Erythroblast (primary cell): ENCODE data around the gene INTS7.

Source experiments
- GATA1 ChIP-seq: IDR thresholded peaks from 2 replicates; pipeline ENCODE4 v1.6.1; 2011; ENCODE audit warnings: low read depth, mild to moderate bottlenecking, control low read depth, low read length, moderate library complexity
- POLR2A ChIP-seq: IDR thresholded peaks from 2 replicates; pipeline ENCODE4 v1.6.1; 2011; ENCODE audit warnings: mild to moderate bottlenecking, low read length

DNA sequence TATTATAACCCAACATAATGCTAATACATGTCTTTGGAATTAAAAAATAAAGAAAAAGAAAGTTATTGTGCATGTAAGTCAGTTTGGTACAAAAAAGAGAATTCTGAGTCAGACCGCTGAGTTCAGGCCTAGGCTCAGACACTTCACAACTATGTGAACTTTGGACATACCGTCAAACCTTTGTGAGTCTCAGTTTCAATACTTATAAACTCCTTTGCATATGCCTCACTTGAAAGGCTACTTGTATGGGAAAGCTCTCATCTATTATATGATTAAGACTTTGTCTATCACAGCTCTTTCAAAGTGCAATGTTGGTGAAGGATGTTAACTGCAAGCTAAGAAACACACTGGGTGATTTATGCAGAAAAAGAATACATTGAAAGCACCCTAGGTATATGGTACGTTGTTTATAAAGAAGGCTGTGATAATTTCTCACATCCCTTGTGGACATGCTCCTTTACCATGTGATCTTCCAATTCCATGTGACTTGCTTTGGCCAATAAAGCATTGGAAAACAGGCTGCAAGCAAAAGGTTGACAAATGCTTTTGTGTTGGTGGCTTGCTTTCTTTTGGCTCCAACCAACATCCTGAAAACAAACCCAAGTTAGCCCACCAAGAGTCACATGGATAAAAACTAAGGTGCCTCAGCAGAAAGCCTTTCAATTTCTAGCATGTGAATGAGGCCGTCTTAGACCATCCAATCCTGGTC, 49.6 kb downstream of the INTS7 start:
- no peak for TF ChIP-seq POLR2A
- TF ChIP-seq GATA1 = no peak
